Stomach (tissue), 9 donors: ENCODE results near the gene TAB2. TPM values are rescaled to one million over a fixed set of nuclear protein-coding genes. Genes with fewer than 3 reads are reported as not detected.

ENCODE experiments used
- DNase-seq, 2 donors: peaks; one replicate each; pipeline versions ENCODE4 v3.0.0 to v3.0.0-alpha.2; 2013 to 2019
- H3K27ac ChIP-seq, 5 donors: fragments of 200-600 bp in 4 of 5; sonication (generic) in 4 of 5; one replicate each; pipeline ENCODE4 v1.5.1; 2013 to 2019; ENCODE audit warnings: mild to moderate bottlenecking in 1 of 5, moderate library complexity in 1 of 5
- H3K27me3 ChIP-seq, 3 donors: fragments of 200-600 bp; sonication (generic); one replicate each; pipeline ENCODE4 v1.5.1; 2017 to 2019; ENCODE audit warnings: mixed run types in 1 of 3
- H3K36me3 ChIP-seq, 4 donors: fragments of 200-600 bp; sonication (generic); 1 replicate in 3 of 4; 2 replicates in 1 of 4; pipeline ENCODE4 v1.5.1; 2016 to 2019
- H3K4me1 ChIP-seq, 4 donors: fragments of 200-600 bp; sonication (generic); one replicate each; pipeline ENCODE4 v1.5.1; 2016 to 2019
- H3K4me3 ChIP-seq, 4 donors: fragments of 200-600 bp; sonication (generic) in 3 of 4; one replicate each; pipeline ENCODE4 v1.5.1; 2016 to 2019; ENCODE audit warnings: mild to moderate bottlenecking in 1 of 4
- H3K9me3 ChIP-seq, 4 donors: fragments of 200-600 bp; sonication (generic); one replicate each; pipeline ENCODE4 v1.5.1; 2016 to 2019
- EP300 ChIP-seq: sonication (generic); formaldehyde crosslinking; IDR thresholded peaks from one replicate; pipeline ENCODE4 v1.6.1; 2017; ENCODE audit warnings: antibody characterized with exemption
- POLR2A ChIP-seq, 4 donors: fragments of 450-650 bp; IDR thresholded peaks; one replicate each; pipeline ENCODE4 v1.6.1; 2016; ENCODE audit warnings: antibody characterized with exemption in 4 of 4, control low read depth in 2 of 4, mild to moderate bottlenecking in 1 of 4, moderate library complexity in 1 of 4
- POLR2AphosphoS5 ChIP-seq, 3 donors: sonication (generic); formaldehyde crosslinking; IDR thresholded peaks; one replicate each; pipeline ENCODE4 v1.6.1; 2016; ENCODE audit warnings: antibody characterized with exemption in 3 of 3
- WGBS, 5 donors: extraction: QIAGEN DNeasy Blood & Tissue Kit in 3 of 5; methylation state at CpG; one replicate each; pipeline versions ENCODE4 v1.1.5 to v1.1.7; 2013 to 2018; 5-methylcytosine and 5-hydroxymethylcytosine counted together
- intact Hi-C: fragments of 100-400 bp; cut with DNase I; formaldehyde crosslinking; loops from one replicate; pipeline ENCODE4 v1.15.1; 2023; ENCODE audit warnings: low total_unique reads
- polyA plus RNA-seq, 3 donors: library from polyadenylated mRNA; stranded (reverse); fragments of 200-250 nt; gene quantifications; one replicate each; pipeline ENCODE4 v1.2.3, GENCODE V29; 2013
- total RNA-seq, 5 donors: library from RNA; depleted of rRNA; stranded (reverse); fragments of >200 nt; gene quantifications; one replicate each; pipeline versions ENCODE4 v1.1.0 to v1.2.3, GENCODE V29; 2014 to 2016
- TF ChIP-seq, protein P1 (sequence below), 7 experiments: fragments of 450-650 bp in 4 of 7; fragments of 200-600 bp in 3 of 7; sonication (generic) in 3 of 7; IDR thresholded peaks; one replicate each; pipeline ENCODE4 v1.5.1; 2016 to 2019; ENCODE audit warnings: antibody characterized with exemption in 7 of 7, control low read depth in 2 of 7, mild to moderate bottlenecking in 1 of 7
- donor health status: healthy with polysubstance abuse.
- donor health status: Bipolar disorder and iron deficiency.
- donor health status: healthy.

Gene TAB2
- total and polyA plus RNA-seq, 8 donors: 14.1 to 119 (median 47.4) TPM

DNA sequence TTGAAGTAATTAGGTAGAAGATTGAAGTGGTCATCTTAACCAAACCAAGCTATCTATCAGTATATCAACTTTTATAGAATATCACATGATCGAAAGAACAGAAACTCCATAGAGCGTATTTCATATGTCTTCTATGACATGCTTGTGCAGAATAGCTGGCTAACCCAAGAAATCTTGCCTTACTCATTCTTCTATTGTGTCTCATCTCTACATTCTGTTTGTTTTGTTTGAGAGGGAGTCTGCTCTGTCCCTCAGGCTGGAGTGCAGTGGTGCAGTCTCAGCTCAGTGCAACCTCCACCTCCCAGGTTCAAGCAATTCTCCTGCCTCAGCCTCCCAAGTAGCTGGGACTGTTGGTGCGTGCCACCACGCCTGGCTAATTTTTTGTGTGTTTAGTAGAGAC, 10.6 kb downstream of the TAB2 start:
- TF ChIP-seq, protein P1, sequence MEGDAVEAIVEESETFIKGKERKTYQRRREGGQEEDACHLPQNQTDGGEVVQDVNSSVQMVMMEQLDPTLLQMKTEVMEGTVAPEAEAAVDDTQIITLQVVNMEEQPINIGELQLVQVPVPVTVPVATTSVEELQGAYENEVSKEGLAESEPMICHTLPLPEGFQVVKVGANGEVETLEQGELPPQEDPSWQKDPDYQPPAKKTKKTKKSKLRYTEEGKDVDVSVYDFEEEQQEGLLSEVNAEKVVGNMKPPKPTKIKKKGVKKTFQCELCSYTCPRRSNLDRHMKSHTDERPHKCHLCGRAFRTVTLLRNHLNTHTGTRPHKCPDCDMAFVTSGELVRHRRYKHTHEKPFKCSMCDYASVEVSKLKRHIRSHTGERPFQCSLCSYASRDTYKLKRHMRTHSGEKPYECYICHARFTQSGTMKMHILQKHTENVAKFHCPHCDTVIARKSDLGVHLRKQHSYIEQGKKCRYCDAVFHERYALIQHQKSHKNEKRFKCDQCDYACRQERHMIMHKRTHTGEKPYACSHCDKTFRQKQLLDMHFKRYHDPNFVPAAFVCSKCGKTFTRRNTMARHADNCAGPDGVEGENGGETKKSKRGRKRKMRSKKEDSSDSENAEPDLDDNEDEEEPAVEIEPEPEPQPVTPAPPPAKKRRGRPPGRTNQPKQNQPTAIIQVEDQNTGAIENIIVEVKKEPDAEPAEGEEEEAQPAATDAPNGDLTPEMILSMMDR (IDR thresholded peaks at IDR 0.05): no peak
- TF ChIP-seq POLR2A (IDR thresholded peaks at IDR 0.05): no peak
- no peak for TF ChIP-seq POLR2AphosphoS5 (IDR thresholded peaks at IDR 0.05)
- no peak for TF ChIP-seq EP300
- no peak for DNase-seq
- intact Hi-C loops: no loop called here
- 94 to 98% (median 97%) methylated on average over 4 of the region's 4 CpGs for WGBS, 5 donors
- Histone ChIP-seq H3K4me1 (peaks cover 34 to 100% (median 72%) of the 10 kb centered on the region in 4 donors), H3K36me3 (no peaks in the 10 kb centered on the region), H3K9me3 (no peaks in the 10 kb centered on the region), H3K27ac (no peak overlapping the region), H3K4me3 (no peak overlapping the region), H3K27me3 (no peaks in the 10 kb centered on the region)

- no peak for DNase-seq
- no peaks in the 10 kb centered on the region for H3K9me3 ChIP-seq
- intact Hi-C loops: no loop called here
- H3K4me3 ChIP-seq: no peak overlapping the region
- no peak for TF ChIP-seq POLR2A (IDR thresholded peaks at IDR 0.05)
- no peak for TF ChIP-seq EP300
- TF ChIP-seq, protein P1 (IDR thresholded peaks at IDR 0.05): no peak
- TF ChIP-seq POLR2AphosphoS5 (IDR thresholded peaks at IDR 0.05): no peak
- H3K27me3 ChIP-seq: no peaks in the 10 kb centered on the region
- H3K36me3 ChIP-seq: no peaks in the 10 kb centered on the region
- WGBS, 5 donors: 37 to 79% (median 55%) methylated on average over 1 of the region's 1 CpG
- peaks cover 37 to 100% (median 69%) of the 10 kb centered on the region in 4 donors for H3K4me1 ChIP-seq
- H3K27ac ChIP-seq: no peak overlapping the region
Measured at GRCh38 chr6:149329529-149329928, 12.0 kb downstream of the TAB2 start.

DNA sequence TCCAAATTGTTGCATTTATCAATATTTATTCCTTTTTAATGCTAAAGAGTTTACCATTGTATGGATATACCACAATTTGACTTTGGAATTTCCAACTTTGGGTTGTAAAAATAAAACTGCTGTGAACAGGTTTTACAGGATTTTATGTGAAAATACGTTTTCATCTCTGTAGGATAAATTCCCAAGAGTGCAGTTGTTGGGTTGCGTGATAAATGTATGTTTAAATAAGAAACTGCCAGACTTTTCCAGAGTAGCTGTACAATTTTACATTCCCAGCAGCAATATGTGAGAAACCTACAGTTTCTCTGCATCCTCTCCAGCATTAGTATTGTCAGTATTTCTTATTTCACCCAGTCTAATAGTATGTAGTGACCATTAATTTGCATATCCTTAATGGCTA, 12.6 kb downstream of the TAB2 start:
- intact Hi-C loops: no loop called here
- Histone ChIP-seq H3K4me1 (peaks cover 43 to 100% (median 73%) of the 10 kb centered on the region in 4 donors), H3K27ac (no peak overlapping the region), H3K9me3 (no peaks in the 10 kb centered on the region), H3K4me3 (no peak overlapping the region), H3K27me3 (no peaks in the 10 kb centered on the region), H3K36me3 (no peaks in the 10 kb centered on the region)
- TF ChIP-seq POLR2A (IDR thresholded peaks at IDR 0.05) (no peak), POLR2AphosphoS5 (IDR thresholded peaks at IDR 0.05) (no peak), EP300 (no peak)
- TF ChIP-seq, protein P1 (IDR thresholded peaks at IDR 0.05): no peak
- WGBS, 5 donors: 69 to 77% (median 72%) methylated on average over 2 of the region's 2 CpGs
- no peak for DNase-seq

DNA sequence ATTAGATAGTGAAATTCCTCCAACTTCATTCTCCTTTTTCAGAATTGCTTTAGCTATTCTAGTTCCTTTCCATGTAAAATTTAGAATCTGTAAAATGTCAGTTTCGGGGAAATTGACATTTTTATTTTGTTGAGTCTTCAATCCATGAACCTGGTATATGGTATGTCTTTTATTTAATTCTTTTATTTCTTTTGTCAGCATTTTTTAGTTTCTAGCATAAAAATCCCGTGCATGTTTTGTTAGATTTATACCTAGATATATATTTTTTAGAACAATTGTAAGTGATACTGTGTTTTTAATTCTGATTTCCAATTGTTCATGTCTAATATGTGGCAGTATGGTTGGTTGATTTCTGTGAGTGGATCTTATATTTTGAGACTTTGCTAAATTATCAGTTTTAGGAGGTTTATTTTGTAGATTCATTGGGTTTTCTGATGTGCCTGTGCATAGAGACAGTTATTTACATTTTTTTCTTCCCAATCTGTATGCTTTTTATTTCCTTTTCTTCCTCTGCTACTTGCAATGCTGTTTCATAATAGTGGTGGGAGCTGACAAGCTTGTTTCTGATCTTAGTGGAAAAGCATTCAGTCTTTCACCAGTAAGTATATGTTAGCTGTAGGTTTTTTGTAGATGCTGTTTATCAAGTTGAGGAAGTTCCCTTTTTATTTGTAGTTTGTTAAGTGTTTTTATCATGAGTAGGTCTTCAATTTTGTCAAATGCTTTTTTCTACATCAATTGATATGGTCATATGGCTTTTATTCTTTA, 13.7 kb downstream of the TAB2 start:
- TF ChIP-seq EP300: no peak
- DNase-seq: no peak
- Histone ChIP-seq H3K27ac (no peak overlapping the region), H3K36me3 (no peaks in the 10 kb centered on the region), H3K27me3 (no peaks in the 10 kb centered on the region), H3K4me1 (peaks cover 50 to 100% (median 78%) of the 10 kb centered on the region in 4 donors), H3K9me3 (no peaks in the 10 kb centered on the region), H3K4me3 (no peak overlapping the region)
- intact Hi-C loops: no loop called here
- WGBS, 5 donors: 76 to 92% (median 84%) methylated on average over 2 of the region's 2 CpGs

- 73 to 86% (median 82%) methylated on average over 2 of the region's 2 CpGs for WGBS, 5 donors
Measured at GRCh38 chr6:149331871-149332270, 14.4 kb downstream of the TAB2 start.

More at GRCh38 chr6:149331871-149332270, 14.4 kb downstream of the TAB2 start:
- Histone ChIP-seq H3K9me3 (no peaks in the 10 kb centered on the region), H3K4me3 (no peak overlapping the region), H3K27me3 (no peaks in the 10 kb centered on the region), H3K27ac (no peak overlapping the region), H3K36me3 (no peaks in the 10 kb centered on the region), H3K4me1 (peaks cover 52 to 100% (median 81%) of the 10 kb centered on the region in 4 donors)
- intact Hi-C loops: no loop called here
- no peak for DNase-seq
- TF ChIP-seq POLR2AphosphoS5 (IDR thresholded peaks at IDR 0.05): no peak
